Activated T-helper 17 cell treated with anti-CD3 and anti-CD28 coated beads, Interleukin-2, amount 50 U/mL, for 72 hours (primary cell): ENCODE data around the gene ZFYVE16. TPM values are rescaled to one million over a fixed set of nuclear protein-coding genes. Genes with fewer than 3 reads are reported as not detected.
"Not testable (repeated sequence)": the region's sequence is repeated elsewhere in the genome, so short reads cannot be mapped to it uniquely, and the experiment has no call there.

Experiments
- ATAC-seq: fragments of 150-1000 bp; cut with Tn5 transposase; replicated peaks from 2 replicates; pipeline ENCODE4 v1.10.0; 2021; ENCODE audit warnings: mild to moderate bottlenecking, moderate library complexity
- H3K27ac Mint-ChIP-seq: one replicate; pipeline ENCODE4 v1.8.0; 2022; ENCODE audit warnings: mixed read lengths
- H3K27me3 Mint-ChIP-seq: one replicate; pipeline ENCODE4 v1.8.0; 2022; ENCODE audit warnings: mixed read lengths
- H3K36me3 Mint-ChIP-seq: one replicate; pipeline ENCODE4 v1.8.0; 2022; ENCODE audit warnings: low read depth, mild to moderate bottlenecking, mixed read lengths
- H3K4me1 Mint-ChIP-seq: one replicate; pipeline ENCODE4 v1.8.0; 2022; ENCODE audit warnings: mixed read lengths
- H3K4me3 Mint-ChIP-seq: one replicate; pipeline ENCODE4 v1.8.0; 2022; ENCODE audit warnings: mild to moderate bottlenecking, mixed read lengths
- H3K9me3 Mint-ChIP-seq: one replicate; pipeline ENCODE4 v1.8.0; 2022; ENCODE audit warnings: mixed read lengths
- total RNA-seq, 2 donors: library from RNA; stranded (reverse); gene quantifications; one replicate each; pipeline ENCODE4 v1.2.3, GENCODE V29; 2022

ZFYVE16 gene
- total RNA-seq, 2 donors from 2014 or later: 15.5 to 16.6 TPM

DNA sequence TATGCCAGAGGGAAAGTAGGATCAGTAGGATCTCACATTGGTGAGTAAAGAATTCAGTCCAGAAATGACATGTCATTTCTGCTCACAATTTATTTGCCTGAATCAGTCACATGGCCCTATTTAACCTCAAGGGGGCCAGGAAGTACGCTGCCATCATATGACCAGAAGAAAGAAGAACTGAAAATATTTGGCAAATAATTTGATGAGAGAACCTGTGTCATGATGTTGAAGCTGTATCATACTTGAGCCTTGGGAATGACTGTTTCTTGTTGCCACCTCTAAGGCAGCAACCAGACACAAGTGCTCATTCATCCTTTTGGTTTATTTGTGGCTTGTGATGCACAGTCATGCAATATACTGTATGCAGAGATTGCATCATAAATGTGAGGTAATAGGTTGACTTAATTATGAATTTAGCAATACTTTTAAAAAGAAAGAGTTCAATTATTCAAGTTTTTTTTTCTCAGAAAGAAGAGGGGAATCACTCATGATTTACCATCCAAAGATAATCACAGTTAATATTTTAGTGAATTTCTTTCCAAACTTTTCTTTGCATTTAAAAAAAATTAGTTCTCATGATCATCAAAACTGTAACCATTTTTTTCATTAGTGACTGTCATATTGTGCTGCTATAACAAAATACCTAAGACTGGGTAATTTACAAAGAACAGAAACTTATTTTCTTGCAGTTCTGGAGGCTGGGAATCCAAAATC lies 8.2 kb upstream of the ZFYVE16 start:
- ATAC-seq: peak; percentile 63
- Mint-ChIP-seq H3K4me1 (no peaks in the 10 kb centered on the region), H3K27me3 (peaks cover 13% of the 10 kb centered on the region), H3K36me3 (no peaks in the 10 kb centered on the region), H3K9me3 (no peaks in the 10 kb centered on the region), H3K4me3 (no peak overlapping the region), H3K27ac (no peak overlapping the region)

DNA sequence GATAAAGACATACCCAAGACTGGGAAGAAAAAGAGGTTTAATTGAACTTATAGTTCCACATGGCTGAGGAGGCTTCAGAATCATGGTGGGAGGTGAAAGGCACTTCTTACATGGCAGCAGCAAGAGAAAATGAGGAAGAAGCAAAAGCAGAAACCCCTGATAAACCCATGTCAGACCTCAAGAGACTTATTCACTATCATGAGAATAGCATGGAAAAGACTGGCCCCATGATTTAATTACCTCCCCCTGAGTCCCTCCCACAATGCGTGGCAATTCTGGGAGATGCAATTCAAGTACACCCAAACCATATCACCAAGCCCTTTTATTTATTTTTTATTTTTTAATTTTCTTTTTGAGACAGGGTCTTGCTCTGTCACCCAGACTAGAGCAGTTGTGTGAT lies 7.5 kb upstream of the ZFYVE16 start:
- not testable (repeated sequence) for H3K36me3 Mint-ChIP-seq, H3K4me3 Mint-ChIP-seq

GRCh38 chr5:80403782-80404181 lies 4.1 kb upstream of the ZFYVE16 start:
- Mint-ChIP-seq H3K27ac (no peak overlapping the region), H3K4me1 (no peaks in the 10 kb centered on the region), H3K9me3 (no peaks in the 10 kb centered on the region), H3K27me3 (peaks cover 5% of the 10 kb centered on the region), H3K4me3 (no peak overlapping the region), H3K36me3 (no peaks in the 10 kb centered on the region)
- no peak for ATAC-seq

More for the DNA sequence above, 7.5 kb upstream of the ZFYVE16 start:
- not testable (repeated sequence) for H3K9me3 Mint-ChIP-seq, H3K27ac Mint-ChIP-seq, H3K4me1 Mint-ChIP-seq, H3K27me3 Mint-ChIP-seq, ATAC-seq

DNA sequence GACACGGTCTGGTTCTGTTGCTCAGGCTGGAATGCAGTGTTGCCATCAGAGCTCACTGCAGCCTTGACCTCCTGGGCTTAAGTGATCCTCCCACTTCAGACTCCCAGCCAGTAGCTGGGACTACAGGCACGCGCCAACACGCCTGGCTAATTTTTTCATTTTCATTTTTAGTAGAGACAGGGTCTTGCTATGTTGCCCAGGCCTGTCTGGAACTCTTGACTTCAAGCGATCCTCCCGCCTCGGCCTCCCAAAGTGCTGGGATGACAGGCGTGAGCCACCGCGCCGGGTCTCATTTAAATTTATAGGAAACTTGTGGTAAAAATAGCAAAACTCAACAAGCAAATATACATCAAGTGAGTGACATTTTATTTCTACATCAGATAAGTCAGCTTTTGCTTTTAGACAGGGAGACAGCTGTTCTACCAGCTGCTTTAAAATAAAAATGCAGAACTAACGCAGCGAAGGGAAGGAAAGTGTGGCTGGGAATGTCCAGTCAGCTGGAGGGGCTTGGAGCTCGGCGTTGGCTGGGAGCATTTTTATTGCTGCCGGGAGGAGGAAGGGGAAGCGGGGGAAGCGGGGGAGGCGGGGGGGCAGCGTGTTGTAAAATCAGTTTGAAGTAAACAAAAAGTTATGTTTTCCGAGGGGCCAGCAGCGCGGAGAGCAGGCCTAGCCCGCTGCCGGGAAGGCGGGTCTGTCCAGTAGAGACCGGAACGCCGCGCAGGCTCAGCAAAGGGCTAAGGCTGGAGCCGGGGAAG lies 707 bp upstream of the ZFYVE16 start:
- H3K36me3 Mint-ChIP-seq: no peaks in the 10 kb centered on the region
- H3K4me1 Mint-ChIP-seq: no peaks in the 10 kb centered on the region
- H3K27me3 Mint-ChIP-seq: no peaks in the 10 kb centered on the region
- no peaks in the 10 kb centered on the region for H3K9me3 Mint-ChIP-seq
- ATAC-seq: no peak
- peak overlapping the region; percentile 99 for H3K27ac Mint-ChIP-seq
- peak overlapping the region; percentile 97 for H3K4me3 Mint-ChIP-seq

DNA sequence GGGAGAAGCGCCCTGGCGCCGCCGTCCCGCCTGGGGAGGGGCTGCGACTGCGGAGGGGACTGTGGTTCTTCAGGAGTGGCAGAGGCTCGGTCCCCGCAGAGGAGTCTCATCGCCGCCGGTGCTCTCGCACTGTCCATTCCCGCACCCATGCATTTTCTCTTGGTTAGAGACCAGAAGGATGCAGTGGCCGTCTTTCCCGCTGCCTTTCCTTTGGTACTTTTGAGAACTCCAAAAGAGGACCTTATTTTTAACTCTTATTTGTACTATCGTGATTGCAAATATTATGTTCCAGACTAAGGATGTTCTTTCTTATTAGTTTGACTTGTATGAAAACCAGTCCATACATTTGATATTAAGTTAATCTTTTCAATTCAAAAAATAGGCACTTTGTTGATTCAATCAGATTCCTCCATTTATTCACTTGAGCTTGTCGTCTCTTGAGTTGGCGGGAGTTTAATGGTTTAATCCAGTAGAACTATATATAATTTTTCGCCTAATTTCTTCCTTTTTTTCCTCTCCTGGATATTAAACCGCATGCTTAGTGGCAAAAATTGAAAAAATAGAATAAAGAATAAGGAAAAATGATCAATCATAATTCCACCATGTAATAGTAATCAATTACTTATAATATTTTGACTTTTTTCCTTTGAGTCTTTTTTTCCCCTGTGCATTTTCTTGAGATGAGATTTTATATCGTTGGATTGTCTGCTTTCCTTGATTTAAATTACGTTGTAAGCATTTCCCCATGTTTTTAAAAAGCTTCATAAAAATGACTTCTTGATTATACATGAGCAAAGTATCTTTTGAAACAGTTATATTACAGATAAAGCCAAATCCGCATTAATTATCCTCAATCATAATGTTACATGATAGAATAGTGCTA lies 861 bp downstream of the ZFYVE16 start:
- peak; percentile 44 for ATAC-seq
- H3K4me1 Mint-ChIP-seq: no peaks in the 10 kb centered on the region
- H3K27ac Mint-ChIP-seq: peak overlapping the region; percentile 87
- H3K36me3 Mint-ChIP-seq: peaks cover 4% of the 10 kb centered on the region
- H3K4me3 Mint-ChIP-seq: peak overlapping the region; percentile 97
- no peaks in the 10 kb centered on the region for H3K27me3 Mint-ChIP-seq
- no peaks in the 10 kb centered on the region for H3K9me3 Mint-ChIP-seq

DNA sequence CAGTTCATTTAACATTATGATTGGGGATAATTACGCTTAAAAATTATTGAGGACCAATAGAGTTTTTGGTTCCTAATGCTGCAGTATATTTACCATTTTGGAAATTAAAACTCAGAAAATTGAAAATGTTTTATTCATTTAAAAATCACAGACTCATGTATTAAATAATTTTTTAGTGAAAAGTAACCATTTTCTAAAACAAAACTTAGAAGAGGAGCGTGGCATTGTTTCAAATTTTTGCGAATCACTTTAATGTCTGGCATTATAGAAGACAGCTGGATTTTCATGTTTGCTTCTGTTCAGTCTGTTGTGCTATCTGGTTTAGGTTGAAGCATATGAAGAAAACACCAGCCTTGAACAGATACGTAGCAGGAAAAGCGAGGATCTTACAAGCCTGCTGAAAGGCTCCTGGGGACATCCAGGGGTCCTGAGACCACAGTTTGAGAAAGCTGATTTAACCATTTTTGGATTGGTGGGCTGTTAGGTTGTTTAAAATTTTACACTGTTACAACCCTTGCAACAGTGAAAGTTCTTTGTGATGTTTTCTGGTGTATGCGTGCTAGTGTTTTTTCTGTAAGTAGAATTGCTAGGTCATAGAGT lies 1.6 kb downstream of the ZFYVE16 start:
- H3K36me3 Mint-ChIP-seq: peaks cover 5% of the 10 kb centered on the region
- no peaks in the 10 kb centered on the region for H3K27me3 Mint-ChIP-seq
- H3K4me1 Mint-ChIP-seq: no peaks in the 10 kb centered on the region
- no peak for ATAC-seq
- H3K27ac Mint-ChIP-seq: no peak overlapping the region
- H3K4me3 Mint-ChIP-seq: peak overlapping the region; percentile 97
- no peaks in the 10 kb centered on the region for H3K9me3 Mint-ChIP-seq

- ATAC-seq: no peak
- Mint-ChIP-seq H3K27me3 (no peaks in the 10 kb centered on the region), H3K9me3 (no peaks in the 10 kb centered on the region), H3K4me1 (no peaks in the 10 kb centered on the region), H3K27ac (no peak overlapping the region), H3K36me3 (peaks cover 5% of the 10 kb centered on the region), H3K4me3 (no peak overlapping the region)
Measured at GRCh38 chr5:80411589-80412219, 3.8 kb downstream of the ZFYVE16 start.

GRCh38 chr5:80414113-80414512 lies 6.2 kb downstream of the ZFYVE16 start:
- H3K36me3 Mint-ChIP-seq: peaks cover 5% of the 10 kb centered on the region
- no peak for ATAC-seq
- no peaks in the 10 kb centered on the region for H3K27me3 Mint-ChIP-seq
- H3K4me3 Mint-ChIP-seq: no peak overlapping the region
- H3K4me1 Mint-ChIP-seq: no peaks in the 10 kb centered on the region
- H3K9me3 Mint-ChIP-seq: no peaks in the 10 kb centered on the region
- H3K27ac Mint-ChIP-seq: no peak overlapping the region

DNA sequence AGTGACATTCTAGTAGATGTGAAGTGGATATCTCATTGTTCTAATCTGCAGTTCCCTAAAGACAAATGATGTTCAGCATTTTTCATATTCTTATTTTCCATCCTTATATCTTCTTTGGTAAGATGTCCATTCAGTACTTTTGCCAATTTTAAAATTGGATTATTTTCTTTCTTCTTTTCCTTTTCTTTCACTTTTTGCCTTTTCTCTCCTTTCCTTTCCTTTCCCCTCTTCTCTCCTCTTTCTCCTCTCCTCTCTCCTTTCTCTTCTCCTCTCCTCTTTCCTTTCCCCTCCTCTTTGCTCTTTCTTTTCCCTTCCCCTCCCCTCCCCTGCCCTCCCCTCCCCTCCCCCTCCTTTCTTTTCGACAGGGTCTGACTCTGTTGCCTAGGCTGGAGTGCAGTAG lies 10.1 kb downstream of the ZFYVE16 start:
- H3K9me3 Mint-ChIP-seq: no peaks in the 10 kb centered on the region
- no peaks in the 10 kb centered on the region for H3K27me3 Mint-ChIP-seq
- no peak overlapping the region for H3K4me3 Mint-ChIP-seq
- H3K36me3 Mint-ChIP-seq: peaks cover 5% of the 10 kb centered on the region
- H3K4me1 Mint-ChIP-seq: no peaks in the 10 kb centered on the region
- no peak overlapping the region for H3K27ac Mint-ChIP-seq
- no peak for ATAC-seq

DNA sequence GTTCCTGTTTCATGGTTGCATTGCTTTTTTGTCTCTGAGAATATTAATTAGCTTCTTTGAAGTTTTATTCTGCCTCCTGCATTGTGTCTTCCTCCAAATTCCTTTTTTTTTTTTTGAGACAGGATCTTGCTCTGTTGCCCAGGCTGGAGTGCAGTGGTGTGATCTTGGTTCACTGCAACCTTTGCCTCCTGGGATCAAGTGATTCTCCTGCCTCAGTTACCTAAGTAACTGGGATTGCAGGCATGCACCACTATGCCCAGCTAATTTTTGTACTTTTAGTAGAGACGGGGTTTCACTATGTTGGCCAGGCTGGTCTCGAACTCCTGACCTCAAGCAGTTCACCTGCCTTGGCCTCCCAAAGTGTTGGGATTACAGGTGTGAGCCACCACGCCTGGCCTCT lies 16.5 kb downstream of the ZFYVE16 start:
- H3K4me3 Mint-ChIP-seq, H3K36me3 Mint-ChIP-seq, H3K9me3 Mint-ChIP-seq, ATAC-seq, H3K27ac Mint-ChIP-seq, H3K4me1 Mint-ChIP-seq, H3K27me3 Mint-ChIP-seq: not testable (repeated sequence)

- no peaks in the 10 kb centered on the region for H3K9me3 Mint-ChIP-seq
- H3K27ac Mint-ChIP-seq: peak overlapping the region; percentile 18
- H3K36me3 Mint-ChIP-seq: peaks cover 33% of the 10 kb centered on the region
- H3K27me3 Mint-ChIP-seq: no peaks in the 10 kb centered on the region
- H3K4me3 Mint-ChIP-seq: no peak overlapping the region
- H3K4me1 Mint-ChIP-seq: no peaks in the 10 kb centered on the region
- no peak for ATAC-seq
Measured at GRCh38 chr5:80435476-80435875, 27.6 kb downstream of the ZFYVE16 start.

DNA sequence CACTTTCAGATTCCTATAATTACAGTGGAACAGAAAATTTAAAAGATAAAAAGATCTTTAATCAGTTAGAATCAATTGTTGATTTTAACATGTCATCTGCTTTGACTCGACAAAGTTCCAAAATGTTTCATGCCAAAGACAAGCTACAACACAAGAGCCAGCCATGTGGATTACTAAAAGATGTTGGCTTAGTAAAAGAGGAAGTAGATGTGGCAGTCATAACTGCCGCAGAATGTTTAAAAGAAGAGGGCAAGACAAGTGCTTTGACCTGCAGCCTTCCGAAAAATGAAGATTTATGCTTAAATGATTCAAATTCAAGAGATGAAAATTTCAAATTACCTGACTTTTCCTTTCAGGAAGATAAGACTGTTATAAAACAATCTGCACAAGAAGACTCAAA lies 29.5 kb downstream of the ZFYVE16 start:
- no peak for ATAC-seq
- Mint-ChIP-seq H3K4me1 (no peaks in the 10 kb centered on the region), H3K27ac (no peak overlapping the region), H3K9me3 (no peaks in the 10 kb centered on the region), H3K27me3 (no peaks in the 10 kb centered on the region), H3K4me3 (no peak overlapping the region), H3K36me3 (peaks cover 44% of the 10 kb centered on the region)

DNA sequence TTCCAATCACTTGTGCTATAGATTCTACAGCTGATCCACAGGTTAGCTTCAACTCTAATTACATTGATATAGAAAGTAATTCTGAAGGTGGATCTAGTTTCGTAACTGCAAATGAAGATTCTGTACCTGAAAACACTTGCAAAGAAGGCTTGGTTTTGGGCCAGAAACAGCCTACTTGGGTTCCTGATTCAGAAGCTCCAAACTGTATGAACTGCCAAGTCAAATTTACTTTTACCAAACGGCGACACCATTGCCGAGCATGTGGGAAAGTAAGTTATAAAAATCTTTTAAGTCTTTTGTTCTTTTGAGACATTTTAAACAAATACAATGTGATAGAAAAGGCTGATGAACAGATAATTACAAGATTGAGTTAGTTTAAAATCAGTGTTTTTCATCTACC lies 30.9 kb downstream of the ZFYVE16 start:
- H3K27me3 Mint-ChIP-seq: no peaks in the 10 kb centered on the region
- no peak overlapping the region for H3K4me3 Mint-ChIP-seq
- H3K4me1 Mint-ChIP-seq: no peaks in the 10 kb centered on the region
- no peaks in the 10 kb centered on the region for H3K9me3 Mint-ChIP-seq
- ATAC-seq: no peak
- H3K36me3 Mint-ChIP-seq: peaks cover 44% of the 10 kb centered on the region
- H3K27ac Mint-ChIP-seq: no peak overlapping the region

GRCh38 chr5:80439213-80439612 lies 31.3 kb downstream of the ZFYVE16 start:
- Mint-ChIP-seq H3K4me3 (no peak overlapping the region), H3K4me1 (no peaks in the 10 kb centered on the region), H3K36me3 (peaks cover 44% of the 10 kb centered on the region), H3K27me3 (no peaks in the 10 kb centered on the region), H3K9me3 (no peaks in the 10 kb centered on the region), H3K27ac (no peak overlapping the region)
- no peak for ATAC-seq
